Posterior vena cava (tissue), 2 donors: ENCODE data around the gene GLYATL1. TPM values are rescaled to one million over a fixed set of nuclear protein-coding genes. Genes with fewer than 3 reads are reported as not detected.

Experiments
- DNase-seq: peaks from one replicate; pipeline ENCODE4 v3.0.0-alpha.2; 2020; ENCODE audit warnings: low spot score
- intact Hi-C, 2 donors: fragments of 100-400 bp; cut with DNase I; formaldehyde crosslinking; loops; one replicate each; pipeline versions ENCODE4 v1.14.1 to v1.14.2; 2022 to 2023
- long read RNA-seq, 2 donors: library from polyadenylated mRNA; unstranded; transcript quantifications; one replicate each; pipeline ENCODE4 v2.0.0, GENCODE V29; 2020 to 2021
- total RNA-seq, 2 donors: library from RNA; stranded (reverse); fragmentation: NEBNext Ultra II Directional; extraction: Animal tissue kit (Norgen Biotek cat#: 25700); gene quantifications; one replicate each; pipeline ENCODE4 v1.2.1, GENCODE V29; 2021
- donor health status: DM: yes; HTN: yes; CAD: no.
- donor health status: DM: yes; HTN: yes; CAD: no.

The GLYATL1 gene
- total RNA-seq: not detected
- long read RNA-seq, donor 1: 0 reads
- long read RNA-seq, donor 2: 0 reads

DNA sequence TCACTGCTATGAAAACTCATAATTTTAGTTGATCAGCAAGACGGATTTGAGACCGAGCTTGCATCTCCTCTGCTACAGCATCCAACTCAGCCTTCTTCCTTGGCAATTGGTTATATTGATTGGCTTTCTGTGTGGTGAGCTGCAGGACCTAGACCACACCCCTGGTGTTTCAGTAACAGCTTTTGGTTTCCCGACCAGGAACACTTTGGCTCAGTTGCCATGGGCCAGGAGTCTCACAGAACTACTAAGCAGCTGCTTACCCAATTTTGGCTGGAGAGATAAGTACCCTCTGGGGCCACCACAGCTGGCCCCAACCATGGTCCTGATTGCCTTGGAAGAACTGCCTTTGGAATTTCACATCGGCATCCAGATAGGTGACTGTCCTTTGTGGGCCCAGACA is at the start of gene GLYATL1:
Gene GLYATL1, plus strand, starts transcription at position 212 of the 400 bp plus-strand sequence. CDS start 7,600 bp downstream, outside the sequence.
- intact Hi-C loops: loop anchor here in 1 of 2 donors (5.0 kb wide), 1 partner anchor 762 kb away; no protein-coding TSS in a partner anchor
- DNase-seq: no peak

GRCh38 chr11:58893899-58894298 is 45.4 kb upstream of the GLYATL1 start:
- no peak for DNase-seq
- intact Hi-C loops: no loop called here

DNA sequence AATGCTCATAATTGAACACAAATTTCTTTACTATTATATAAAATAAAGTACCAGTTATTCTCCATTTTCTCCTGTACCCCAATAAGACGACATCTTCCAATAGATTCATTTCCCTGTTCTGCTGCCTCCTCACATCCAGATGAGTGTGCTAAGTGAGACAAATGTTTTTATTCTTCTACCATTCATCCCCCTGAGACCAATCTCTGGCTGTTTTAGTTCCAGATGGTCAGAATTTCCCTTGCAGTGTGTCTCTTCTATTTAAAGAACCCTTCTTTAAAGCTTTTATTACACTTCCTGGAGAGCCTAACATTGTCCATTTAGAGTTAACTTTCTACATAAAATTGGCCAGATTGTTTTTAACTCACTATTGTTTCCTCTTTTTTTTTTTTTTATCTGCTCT is 41.2 kb upstream of the GLYATL1 start:
- intact Hi-C loops: no loop called here
- DNase-seq: no peak

DNA sequence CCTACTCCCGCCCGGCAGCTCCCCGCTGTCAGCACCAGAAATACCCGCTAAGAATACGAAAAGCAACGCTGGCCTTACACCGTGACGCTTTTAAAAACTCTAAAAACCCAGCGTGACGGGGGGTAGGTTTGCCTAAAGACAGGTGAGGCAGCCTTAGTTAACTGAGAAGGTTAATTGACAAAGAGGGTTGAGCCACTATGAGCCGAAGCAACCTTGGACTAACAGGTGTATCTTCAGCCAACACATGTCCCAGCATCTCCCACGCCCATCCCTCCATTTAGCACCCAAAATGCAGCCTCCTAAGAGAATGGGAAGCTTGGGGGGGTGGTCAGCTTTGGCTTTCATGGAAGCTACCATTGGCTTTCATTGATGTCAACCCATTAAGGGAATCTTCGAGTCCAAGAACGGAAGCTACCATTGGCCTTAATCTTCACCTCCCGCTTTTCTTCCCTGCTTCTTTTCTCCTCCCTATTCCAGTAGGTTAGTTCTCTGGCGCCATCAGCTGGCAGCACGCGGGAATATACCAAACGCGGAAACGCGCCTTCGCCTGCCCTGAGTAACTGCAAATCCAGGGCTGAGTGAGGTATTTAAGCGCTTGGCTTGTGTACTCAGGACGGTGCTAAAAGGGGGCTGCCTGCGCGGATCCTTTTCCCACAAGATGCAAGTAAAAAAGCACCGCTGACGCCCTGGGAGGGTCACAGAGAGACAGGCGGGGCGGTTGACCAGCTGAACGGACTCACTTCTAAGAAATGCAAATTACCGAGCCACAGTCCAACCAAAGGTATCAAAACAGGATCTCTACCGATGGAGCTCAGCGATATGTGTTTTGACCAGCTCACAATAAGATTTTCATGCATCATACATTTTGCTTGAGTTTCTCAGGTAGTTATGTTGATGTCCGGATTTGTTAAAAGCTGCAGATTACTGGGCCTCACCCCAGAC is 38.5 kb upstream of the GLYATL1 start:
- intact Hi-C loops: no loop called here

GRCh38 chr11:58902881-58903280 is 36.4 kb upstream of the GLYATL1 start:
- intact Hi-C loops: no loop called here

More for the DNA sequence above, 38.5 kb upstream of the GLYATL1 start:
- peak; percentile 86 for DNase-seq

DNA sequence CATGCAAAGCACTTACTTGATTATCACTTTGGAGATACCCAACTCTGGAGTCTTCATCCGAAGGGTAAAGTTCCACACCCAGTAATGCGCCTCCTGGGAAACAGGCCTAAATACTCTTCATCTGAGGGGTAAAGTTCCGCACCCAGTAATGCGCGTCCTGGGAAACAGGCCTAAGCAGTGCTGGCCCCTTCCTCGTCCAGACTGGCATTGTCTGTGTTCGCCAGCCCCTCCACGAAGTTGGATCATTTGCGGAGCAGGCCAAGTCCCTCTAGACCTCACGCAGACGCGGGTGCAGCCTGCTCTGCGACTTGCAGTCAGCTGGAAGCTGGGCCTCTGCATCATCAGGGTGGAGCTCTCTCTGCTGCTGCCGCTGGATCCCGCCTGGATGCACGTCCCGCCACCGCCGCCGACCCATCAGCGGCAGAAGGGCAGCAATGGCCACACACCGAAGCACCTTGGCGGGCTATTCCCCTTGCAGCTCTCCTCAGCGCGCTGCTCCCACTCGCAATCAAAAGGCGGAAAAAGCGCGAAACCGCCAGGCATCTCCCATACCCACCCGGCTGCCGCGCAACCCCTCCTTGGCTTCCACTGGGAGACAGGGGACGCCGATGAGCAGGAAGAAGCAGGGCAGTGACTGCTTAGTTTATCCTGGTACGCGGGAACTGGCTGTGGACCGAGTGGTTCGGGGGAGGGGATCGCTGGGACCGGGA is 34.1 kb upstream of the GLYATL1 start:
- intact Hi-C loops: no loop called here
- no peak for DNase-seq

More at GRCh38 chr11:58902881-58903280, 36.4 kb upstream of the GLYATL1 start:
- DNase-seq: no peak

DNA sequence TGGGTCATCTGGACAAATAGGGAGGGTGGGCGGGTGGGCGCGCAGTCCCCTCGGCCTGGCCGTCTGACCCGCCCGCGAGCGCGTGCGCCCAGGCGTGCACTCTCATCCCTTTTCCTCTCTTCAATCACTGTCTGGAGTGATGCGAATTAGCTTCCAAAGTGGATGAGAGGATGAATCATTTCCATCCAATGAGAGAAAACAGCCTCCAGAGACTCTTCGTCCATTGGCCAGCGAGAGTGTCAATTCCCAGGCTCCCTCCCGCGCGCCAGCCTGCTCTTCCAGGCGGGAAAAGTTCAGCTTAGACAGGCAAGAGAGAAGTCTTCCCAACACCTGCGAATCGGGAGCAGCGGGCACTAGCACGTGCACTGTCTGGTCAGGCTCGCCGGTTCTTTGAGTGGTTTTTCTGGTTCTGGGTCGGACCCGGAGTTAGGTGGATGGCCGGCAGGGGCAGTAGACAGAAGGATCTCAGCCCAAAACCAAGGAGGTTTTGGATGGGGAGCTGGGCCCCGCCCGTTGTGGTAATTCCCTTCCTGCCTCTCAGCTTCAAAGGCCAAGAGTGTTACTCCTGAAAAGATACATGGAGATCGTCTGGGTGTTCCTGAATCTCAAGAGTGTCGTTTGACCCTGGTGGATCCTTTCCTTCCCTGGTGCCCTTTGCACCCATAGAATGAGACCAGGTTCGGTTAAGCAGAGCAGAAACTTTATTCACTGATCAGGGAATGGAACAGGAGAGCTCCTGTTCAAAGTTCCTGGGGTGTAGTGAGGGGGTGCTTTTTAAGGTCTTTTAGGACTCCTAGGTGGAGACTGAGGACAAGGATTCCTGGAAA is 33.4 kb upstream of the GLYATL1 start:
- intact Hi-C loops: no loop called here
- no peak for DNase-seq

GRCh38 chr11:58907780-58908179 is 31.5 kb upstream of the GLYATL1 start:
- no peak for DNase-seq

GRCh38 chr11:58912124-58912523 is 27.2 kb upstream of the GLYATL1 start:
- intact Hi-C loops: no loop called here
- DNase-seq: no peak

More at GRCh38 chr11:58907780-58908179, 31.5 kb upstream of the GLYATL1 start:
- intact Hi-C loops: no loop called here

DNA sequence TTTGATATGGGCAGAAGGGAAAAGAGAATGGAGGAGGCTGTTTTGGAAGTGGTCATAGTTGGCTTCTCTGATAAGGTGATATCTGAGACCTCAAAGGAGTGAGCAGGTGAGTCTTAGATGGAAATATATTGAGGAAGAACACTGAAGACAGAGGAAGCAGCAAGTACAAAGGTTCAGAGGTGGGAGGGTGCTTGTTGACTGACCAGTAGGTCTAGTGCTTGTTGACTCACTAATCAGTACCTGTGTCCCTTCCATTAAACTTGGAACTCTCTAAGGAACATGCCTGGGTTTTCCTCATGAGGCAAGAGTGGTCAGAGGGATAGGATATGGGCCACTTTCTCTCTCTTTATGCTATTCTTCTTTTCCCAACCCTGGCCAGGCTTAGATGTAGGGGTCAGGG is 25.6 kb upstream of the GLYATL1 start:
- intact Hi-C loops: no loop called here
- DNase-seq: no peak

DNA sequence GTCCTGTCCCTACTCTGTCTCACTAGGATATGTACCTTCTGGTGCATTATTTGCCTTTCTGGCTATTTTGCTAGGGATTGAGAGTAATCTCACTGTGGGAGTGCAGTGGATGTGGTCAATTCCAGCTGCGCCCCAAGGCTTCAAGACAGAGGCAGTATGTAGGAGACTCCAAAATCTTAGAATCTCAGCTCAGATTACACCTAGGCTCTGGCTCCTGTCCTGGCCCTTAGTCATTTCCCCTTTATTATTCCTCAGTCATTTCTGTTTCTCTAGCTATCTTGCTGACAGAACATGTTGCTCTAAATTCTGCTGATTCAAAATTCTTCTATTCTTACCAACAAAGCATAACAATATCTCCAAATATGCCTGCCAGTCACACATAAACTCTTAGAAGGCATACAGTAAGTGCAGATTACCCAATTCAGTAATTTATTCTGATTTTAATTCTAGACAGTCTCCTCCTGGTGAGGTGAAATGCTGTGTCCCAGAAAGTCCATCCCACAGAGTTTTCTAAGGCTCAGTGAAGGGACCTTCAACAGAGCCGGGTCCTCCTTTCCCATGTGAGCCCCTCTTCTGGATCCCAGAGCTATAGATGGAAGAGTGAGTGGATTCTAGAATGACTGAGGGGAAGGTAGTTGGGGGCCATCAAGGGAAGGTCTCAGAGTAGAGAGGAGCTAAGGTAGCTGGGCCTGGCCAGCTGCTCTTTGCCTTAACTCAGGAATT is 24.3 kb upstream of the GLYATL1 start:
- no peak for DNase-seq
- intact Hi-C loops: no loop called here

DNA sequence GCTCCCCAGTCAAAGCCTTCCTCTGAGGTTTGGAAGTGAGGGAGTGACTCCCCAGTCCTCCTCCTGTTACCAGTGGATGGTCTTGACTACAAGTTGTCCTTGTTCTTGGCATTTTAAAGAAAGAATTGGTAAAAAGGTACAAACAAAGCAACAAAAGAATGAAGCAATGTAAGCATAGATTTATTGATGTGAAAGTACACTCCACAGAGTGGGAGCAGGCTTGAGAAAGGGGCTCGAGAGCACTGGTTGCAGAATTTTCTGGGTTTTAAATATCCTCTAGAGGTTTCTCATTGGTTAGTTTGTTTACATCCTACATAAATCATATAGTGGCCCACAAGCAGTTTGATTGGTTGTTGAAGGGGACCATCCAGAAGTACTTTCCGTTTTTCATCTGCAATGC is 22.7 kb upstream of the GLYATL1 start:
- intact Hi-C loops: no loop called here
- no peak for DNase-seq

DNA sequence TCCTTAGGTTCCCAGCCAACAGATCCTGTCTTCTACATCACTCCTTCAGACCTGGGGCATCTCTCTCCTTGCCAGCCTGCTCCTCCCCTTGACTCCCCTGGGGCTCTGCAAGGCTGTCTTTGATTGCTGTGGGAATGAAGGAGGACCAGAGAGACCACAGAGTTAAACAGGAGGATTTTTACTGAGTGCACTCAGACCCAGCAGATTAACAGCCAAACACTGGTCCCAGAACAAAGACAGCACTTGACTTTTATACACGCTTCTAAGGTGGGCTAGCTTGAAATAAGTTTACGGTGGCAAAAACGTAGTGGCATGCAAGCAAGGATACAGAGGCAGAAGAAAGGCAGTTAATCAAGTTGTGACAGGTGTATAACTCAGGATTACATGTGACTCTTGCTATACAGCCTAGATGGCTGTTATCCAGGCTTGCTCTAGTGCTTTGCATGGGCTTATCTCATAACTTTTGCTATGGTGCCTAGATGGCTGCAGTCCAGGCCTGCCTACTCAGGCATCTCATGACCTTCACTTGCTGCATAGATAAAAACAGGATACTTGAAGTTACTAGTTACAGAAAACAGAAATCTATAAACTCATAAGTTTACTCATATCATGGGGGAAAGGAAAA is 22.0 kb upstream of the GLYATL1 start:
- intact Hi-C loops: no loop called here
- DNase-seq: no peak

- intact Hi-C loops: no loop called here
- DNase-seq: no peak
Observed at GRCh38 chr11:58919561-58919960, 19.7 kb upstream of the GLYATL1 start.

- intact Hi-C loops: no loop called here
- no peak for DNase-seq
Observed at GRCh38 chr11:58919980-58920379, 19.3 kb upstream of the GLYATL1 start.

DNA sequence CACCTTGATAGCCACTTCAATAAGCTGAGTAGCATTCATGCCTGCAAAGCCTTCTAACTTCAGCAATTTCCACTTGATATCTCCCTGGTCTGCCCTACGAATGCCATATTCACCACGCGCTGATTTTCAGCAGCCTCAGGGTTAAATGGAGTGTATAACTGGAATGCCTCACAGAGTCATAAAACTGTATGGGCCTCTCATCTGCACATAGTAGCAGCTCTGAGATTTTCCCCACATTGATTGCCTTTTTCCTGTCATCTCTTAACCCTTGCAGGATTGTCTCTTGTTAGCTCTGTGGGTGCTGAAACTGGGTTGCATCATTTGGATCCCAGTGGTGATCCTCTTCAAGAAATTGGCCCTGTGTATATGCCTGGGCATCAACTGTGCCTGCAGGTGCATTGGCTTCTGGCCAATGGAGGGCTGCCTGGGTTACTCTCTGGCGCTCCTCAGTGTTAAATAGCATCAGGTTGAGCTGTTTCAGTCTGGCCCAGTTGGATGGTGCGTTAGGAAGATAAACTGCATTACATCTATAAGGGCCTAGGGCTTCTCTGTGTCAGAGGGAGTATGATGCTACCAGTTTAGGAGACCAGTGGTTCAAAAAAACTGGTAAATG is 17.4 kb upstream of the GLYATL1 start:
- intact Hi-C loops: no loop called here
- no peak for DNase-seq

DNA sequence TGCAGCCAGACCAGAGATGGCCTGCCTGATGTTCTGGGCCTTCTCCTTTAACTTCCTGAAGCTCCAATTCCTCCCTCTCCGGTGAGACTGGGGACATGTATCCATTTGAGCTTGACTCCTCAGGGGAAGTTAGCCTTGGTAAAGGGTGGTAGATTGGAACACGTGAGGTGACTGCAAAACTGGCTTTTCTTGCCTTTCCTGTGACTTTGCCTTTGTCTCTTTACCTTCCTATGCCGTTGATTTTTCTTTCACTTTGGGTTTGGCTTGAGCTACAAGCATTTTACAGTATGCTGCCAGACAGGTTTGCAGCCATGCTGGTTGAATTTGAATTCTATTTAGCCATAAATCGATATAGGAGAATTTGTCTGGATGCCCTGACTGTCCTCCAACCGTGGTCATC is 16.8 kb upstream of the GLYATL1 start:
- intact Hi-C loops: no loop called here
- DNase-seq: no peak

GRCh38 chr11:58923300-58923788 is 15.9 kb upstream of the GLYATL1 start:
- no peak for DNase-seq
- intact Hi-C loops: no loop called here
